Aorta (tissue), 5 donors: ENCODE data around the gene LATS1. TPM values are rescaled to one million over a fixed set of nuclear protein-coding genes. Genes with fewer than 3 reads are reported as not detected.
"Not testable (repeated sequence)": the region's sequence is repeated elsewhere in the genome, so short reads cannot be mapped to it uniquely, and the experiment has no call there.

Experiments
- ATAC-seq: fragments of 200-7000 bp; cut with Tn5 transposase; one replicate; pipeline ENCODE4 v1.9.1; 2022; ENCODE audit warnings: moderate library complexity; ENCODE audit not compliant: low FRiP score
- DNase-seq, 2 donors: peaks; one replicate each; pipeline ENCODE4 v3.0.0-alpha.2; 2020
- H3K27ac ChIP-seq, 2 donors: one replicate each; pipeline ENCODE4 v1.5.1; 2013; ENCODE audit warnings: low read length in 2 of 2, mild to moderate bottlenecking in 2 of 2, moderate library complexity in 2 of 2, control low read depth in 1 of 2, inconsistent platforms in 1 of 2, low read depth in 1 of 2
- H3K27me3 ChIP-seq, 2 donors: one replicate each; pipeline ENCODE4 v1.6.1; 2013; ENCODE audit warnings: control low read depth in 1 of 2, low read length in 1 of 2, mild to moderate bottlenecking in 1 of 2, moderate library complexity in 1 of 2; ENCODE audit not compliant: insufficient read depth in 2 of 2, control insufficient read depth in 1 of 2
- H3K36me3 ChIP-seq, 2 donors: one replicate each; pipeline ENCODE4 v1.6.1; 2013; ENCODE audit warnings: control low read depth in 1 of 2, low read length in 1 of 2, mild to moderate bottlenecking in 1 of 2; ENCODE audit not compliant: insufficient read depth in 2 of 2, control insufficient read depth in 1 of 2
- H3K4me1 ChIP-seq, 2 donors: one replicate each; pipeline ENCODE4 v1.6.1; 2013; ENCODE audit warnings: low read length in 2 of 2, control low read depth in 1 of 2, mild to moderate bottlenecking in 1 of 2, moderate library complexity in 1 of 2; ENCODE audit not compliant: insufficient read depth in 2 of 2, control insufficient read depth in 1 of 2
- H3K4me3 ChIP-seq, 2 donors: one replicate each; pipeline ENCODE4 v1.5.1; 2013; ENCODE audit warnings: low read length in 2 of 2, control low read depth in 1 of 2, mild to moderate bottlenecking in 1 of 2
- H3K9me3 ChIP-seq: one replicate; pipeline ENCODE4 v1.6.1; 2013; ENCODE audit warnings: mild to moderate bottlenecking, low read length; ENCODE audit not compliant: control insufficient read depth
- whole genome bisulfite sequencing, 2 donors: extraction: QIAGEN DNeasy Blood & Tissue Kit; methylation state at CpG; one replicate each; pipeline ENCODE4 v1.1.7; 2013; 5-methylcytosine and 5-hydroxymethylcytosine counted together
- intact Hi-C, 2 donors: fragments of 100-400 bp; cut with DNase I; formaldehyde crosslinking; loops; one replicate each; pipeline versions ENCODE4 v1.14.2 to v1.15.0; 2022
- polyA plus RNA-seq, 2 donors: library from polyadenylated mRNA; stranded (reverse); fragments of 200-250 nt; gene quantifications; one replicate each; pipeline ENCODE4 v1.2.3, GENCODE V29; 2013
- total RNA-seq, 2 donors: library from RNA; stranded (reverse); fragmentation: NEBNext Ultra II Directional; extraction: Animal tissue kit (Norgen Biotek cat#: 25700); gene quantifications; one replicate each; pipeline ENCODE4 v1.2.1, GENCODE V29; 2021
- donor health status: healthy with polysubstance abuse.
- donor health status: Bipolar disorder and iron deficiency.
- donor health status: DM: no; HTN: no; CAD: no.
- donor health status: DM: no; HTN: no; CAD: no.
- donor health status: DM: yes; HTN: yes; CAD: no.

The LATS1 gene
- total and polyA plus RNA-seq, 4 donors: 5.4 to 39.2 (median 19.3) TPM

GRCh38 chr6:149694921-149695320 is 23.0 kb downstream of the LATS1 start:
- Histone ChIP-seq H3K4me1 (no peaks in the 10 kb centered on the region), H3K9me3 (no peaks in the 10 kb centered on the region), H3K27ac (no peak overlapping the region), H3K4me3 (no peak overlapping the region), H3K36me3 (peaks cover 2 to 4% of the 10 kb centered on the region in 2 donors), H3K27me3 (no peaks in the 10 kb centered on the region)
- intact Hi-C loops: no loop called here
- 87 to 88% methylated on average over 2 of the region's 2 CpGs for WGBS, 2 donors
- no peak for ATAC-seq
- no peak for DNase-seq

DNA sequence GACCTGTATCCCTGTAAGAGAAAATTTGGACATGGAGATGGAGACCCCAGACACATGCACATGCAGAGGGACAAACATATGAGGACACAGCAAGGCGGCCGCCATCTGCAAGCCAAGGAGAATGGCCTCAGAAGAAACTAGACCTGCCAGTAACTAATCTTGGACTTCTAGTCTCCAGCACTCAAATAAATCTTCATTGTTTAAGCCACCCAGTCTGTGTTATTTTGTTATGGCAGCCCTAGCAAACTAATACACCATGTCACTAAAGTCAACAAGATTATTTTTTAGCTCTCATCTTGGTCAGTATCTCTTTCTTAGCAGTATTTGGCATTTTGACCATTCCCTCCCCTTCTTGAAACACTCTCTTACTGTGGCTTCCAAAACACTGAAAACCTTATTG is 26.7 kb downstream of the LATS1 start:
- 92 to 97% methylated on average over 2 of the region's 2 CpGs for WGBS, 2 donors
- DNase-seq (no peak), ATAC-seq (no peak)
- H3K4me3 ChIP-seq: no peak overlapping the region
- no peak overlapping the region for H3K27ac ChIP-seq
- H3K36me3 ChIP-seq: peaks cover 0 to 6% of the 10 kb centered on the region in 2 donors
- H3K4me1 ChIP-seq: no peaks in the 10 kb centered on the region
- no peaks in the 10 kb centered on the region for H3K27me3 ChIP-seq
- intact Hi-C loops: no loop called here
- no peaks in the 10 kb centered on the region for H3K9me3 ChIP-seq

DNA sequence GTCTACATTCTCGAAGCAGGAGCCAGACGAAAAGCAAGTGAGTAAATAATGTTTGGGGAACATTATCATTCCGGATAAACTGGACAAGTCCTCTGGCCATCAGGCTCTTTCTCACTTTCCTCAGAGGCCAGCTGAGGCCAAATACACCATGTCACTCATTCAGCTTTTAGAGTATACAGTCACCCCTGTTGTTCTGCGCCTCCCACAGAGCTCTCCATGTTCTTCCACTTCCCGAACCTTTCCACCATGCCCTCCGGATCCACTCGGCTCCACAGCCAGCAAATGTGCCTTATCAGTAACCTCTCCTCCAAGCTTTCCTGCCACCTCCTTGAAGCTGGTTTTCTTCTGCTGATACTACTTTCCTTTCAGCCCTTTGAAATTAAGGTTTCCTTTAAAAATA is 31.7 kb downstream of the LATS1 start:
- 69 to 81% methylated on average over 7 of the region's 7 CpGs for WGBS, 2 donors

GRCh38 chr6:149683256-149683859 is 34.5 kb downstream of the LATS1 start:
- Histone ChIP-seq H3K4me1 (no peaks in the 10 kb centered on the region), H3K4me3 (no peak overlapping the region), H3K9me3 (no peaks in the 10 kb centered on the region), H3K36me3 (peaks cover 0 to 3% of the 10 kb centered on the region in 2 donors), H3K27ac (no peak overlapping the region), H3K27me3 (no peaks in the 10 kb centered on the region)
- 73% methylated on average over 4 of the region's 4 CpGs for WGBS, 2 donors
- ATAC-seq (no peak), DNase-seq (no peak)
- intact Hi-C loops: no loop called here

More for the DNA sequence above, 31.7 kb downstream of the LATS1 start:
- H3K4me1 ChIP-seq: no peaks in the 10 kb centered on the region
- intact Hi-C loops: no loop called here
- no peaks in the 10 kb centered on the region for H3K27me3 ChIP-seq
- H3K9me3 ChIP-seq: no peaks in the 10 kb centered on the region
- DNase-seq (no peak), ATAC-seq (no peak)
- H3K27ac ChIP-seq: no peak overlapping the region
- H3K36me3 ChIP-seq: peaks cover 0 to 6% of the 10 kb centered on the region in 2 donors
- no peak overlapping the region for H3K4me3 ChIP-seq

DNA sequence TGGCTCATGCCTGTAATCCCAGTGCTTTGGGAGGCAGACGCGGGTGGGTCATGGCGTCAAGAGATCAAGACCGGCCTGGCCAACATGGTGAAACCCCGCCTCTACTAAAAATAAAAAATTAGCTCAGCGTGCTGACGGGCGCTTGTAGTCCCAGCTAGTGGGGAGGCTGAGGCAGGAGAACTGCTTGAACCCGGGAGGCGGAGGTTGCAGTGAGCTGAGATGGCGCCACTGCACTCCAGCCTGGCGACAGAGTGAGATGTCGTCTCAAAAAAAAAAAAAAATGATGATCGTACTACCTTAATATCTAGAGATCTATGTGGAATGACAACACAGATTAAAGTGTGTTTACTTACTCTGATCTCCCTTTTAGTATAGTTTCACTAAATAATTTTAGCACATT is 36.1 kb downstream of the LATS1 start:
- DNase-seq, ATAC-seq, H3K4me3 ChIP-seq, H3K4me1 ChIP-seq, H3K27ac ChIP-seq, intact Hi-C loops, H3K9me3 ChIP-seq, H3K27me3 ChIP-seq, H3K36me3 ChIP-seq: not testable (repeated sequence)
- WGBS, 2 donors: 93 to 96% methylated on average over 14 of the region's 14 CpGs

DNA sequence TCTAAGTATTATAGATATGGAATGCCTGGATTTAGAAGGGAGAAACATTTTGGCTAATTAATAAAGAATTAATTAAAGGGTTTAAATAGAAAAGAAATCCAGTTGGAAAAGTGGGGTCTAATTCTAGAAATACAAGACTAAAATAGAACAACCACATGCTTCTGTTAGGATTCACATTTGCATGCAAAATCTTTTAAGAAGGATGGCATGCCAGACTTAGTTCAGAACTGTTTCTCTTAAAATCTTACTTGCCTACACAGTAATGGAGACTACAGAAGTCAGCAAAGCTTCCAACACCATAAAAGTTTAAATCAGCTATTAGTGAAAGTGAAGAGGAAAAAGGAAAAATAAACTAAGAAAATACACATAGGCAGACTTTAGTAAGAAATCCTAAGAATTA is 36.7 kb downstream of the LATS1 start:
- no peaks in the 10 kb centered on the region for H3K27me3 ChIP-seq
- no peak overlapping the region for H3K4me3 ChIP-seq
- H3K27ac ChIP-seq: no peak overlapping the region
- ATAC-seq: no peak
- H3K9me3 ChIP-seq: no peaks in the 10 kb centered on the region
- H3K4me1 ChIP-seq: no peaks in the 10 kb centered on the region
- intact Hi-C loops: no loop called here
- no peaks in the 10 kb centered on the region for H3K36me3 ChIP-seq
- DNase-seq: no peak

GRCh38 chr6:149680503-149680902 is 37.4 kb downstream of the LATS1 start:
- 61 to 74% methylated on average over 1 of the region's 1 CpG for WGBS, 2 donors
- Histone ChIP-seq H3K4me3 (no peak overlapping the region), H3K27ac (no peak overlapping the region), H3K4me1 (no peaks in the 10 kb centered on the region), H3K36me3 (no peaks in the 10 kb centered on the region), H3K27me3 (no peaks in the 10 kb centered on the region), H3K9me3 (no peaks in the 10 kb centered on the region)
- intact Hi-C loops: no loop called here
- DNase-seq (no peak), ATAC-seq (no peak)

- DNase-seq, H3K27me3 ChIP-seq, H3K36me3 ChIP-seq, intact Hi-C loops, H3K4me3 ChIP-seq, H3K4me1 ChIP-seq, H3K27ac ChIP-seq, H3K9me3 ChIP-seq, ATAC-seq: not testable (repeated sequence)
Observed at GRCh38 chr6:149672265-149672664, 45.6 kb downstream of the LATS1 start.

GRCh38 chr6:149660028-149660427 is 57.9 kb downstream of the LATS1 start:
- no peak overlapping the region for H3K4me3 ChIP-seq
- ATAC-seq (no peak), DNase-seq (no peak)
- no peaks in the 10 kb centered on the region for H3K36me3 ChIP-seq
- intact Hi-C loops: no loop called here
- no peaks in the 10 kb centered on the region for H3K9me3 ChIP-seq
- no peak overlapping the region for H3K27ac ChIP-seq
- 90 to 91% methylated on average over 4 of the region's 4 CpGs for WGBS, 2 donors
- no peaks in the 10 kb centered on the region for H3K27me3 ChIP-seq
- no peaks in the 10 kb centered on the region for H3K4me1 ChIP-seq
